HFF-Myc (cell line): ENCODE measurements around the gene VPS33A.
A peak's percentile ranks its signal among the peaks of the same experiment; 100 is the strongest.
"Not testable (repeated sequence)": the region's sequence is repeated elsewhere in the genome, so short reads cannot be mapped to it uniquely, and the experiment has no call there.

Experiments used
- DNase-seq: peaks from one replicate; pipeline ENCODE4 v3.0.0-alpha.2; 2011; ENCODE audit warnings: low read depth; ENCODE audit errors: extremely low read depth
- H3K4me3 ChIP-seq: replicated peaks from 2 replicates; pipeline ENCODE4 v1.5.1; 2011; ENCODE audit warnings: low read depth, mild to moderate bottlenecking, control low read depth, low read length
- CTCF ChIP-seq: IDR thresholded peaks from 2 replicates; pipeline ENCODE4 v1.5.1; 2012; ENCODE audit warnings: mild to moderate bottlenecking, low read depth, low read length, control low read depth; ENCODE audit errors: missing control alignments

Gene VPS33A

GRCh38 chr12:122206111-122206881, 60.0 kb downstream of the VPS33A start:
- no peak overlapping the region for H3K4me3 ChIP-seq
- no peak for DNase-seq
- TF ChIP-seq CTCF = no peak

- no peak overlapping the region for H3K4me3 ChIP-seq
- no peak for TF ChIP-seq CTCF
- no peak for DNase-seq
Observed at GRCh38 chr12:122205053-122205925, 61.0 kb downstream of the VPS33A start.

- TF ChIP-seq CTCF = no peak
- peak overlapping the region; percentile 45 for H3K4me3 ChIP-seq
- no peak for DNase-seq
Observed at GRCh38 chr12:122204167-122205052, 61.9 kb downstream of the VPS33A start.

GRCh38 chr12:122203301-122204166, 62.8 kb downstream of the VPS33A start, which contains the start of gene B3GNT4:
TSS of gene B3GNT4 (plus strand) at chr12:122203709. CDS start at chr12:122204619, 910 bp downstream.
- no peak for DNase-seq
- no peak for TF ChIP-seq CTCF

GRCh38 chr12:122202811-122203210, 63.5 kb downstream of the VPS33A start:
- DNase-seq = not testable (repeated sequence)
- H3K4me3 ChIP-seq = peak overlapping the region; percentile 45

More at GRCh38 chr12:122203301-122204166, 62.8 kb downstream of the VPS33A start, which contains the start of gene B3GNT4:
- peak within 1 kb of the TSS; percentile 45 for H3K4me3 ChIP-seq

GRCh38 chr12:122202017-122202416, 64.3 kb downstream of the VPS33A start:
- TF ChIP-seq CTCF = no peak

More at GRCh38 chr12:122202017-122202416, 64.3 kb downstream of the VPS33A start:
- no peak overlapping the region for H3K4me3 ChIP-seq
- DNase-seq = no peak
